Stimulated activated CD8-positive, alpha-beta memory T cell treated with anti-CD3 and anti-CD28 coated beads, Interleukin-7, amount 100 ng/mL, for 24 hours (primary cell): Measurements from ENCODE around the gene FADS3.
"Not testable (repeated sequence)": the region's sequence is repeated elsewhere in the genome, so short reads cannot be mapped to it uniquely, and the experiment has no call there.

Experiments used
- DNase-seq: peaks from one replicate; pipeline ENCODE4 v3.0.0-alpha.2; 2020; ENCODE audit warnings: low read depth

The FADS3 gene

GRCh38 chr11:61897387-61898246 is 6.3 kb upstream of the FADS3 start:
- DNase-seq: peak; percentile 61

- DNase-seq: no peak
Observed at GRCh38 chr11:61896665-61897386, 5.5 kb upstream of the FADS3 start.

GRCh38 chr11:61895718-61896059 is 4.3 kb upstream of the FADS3 start:
- DNase-seq: no peak

- no peak for DNase-seq
Observed at GRCh38 chr11:61895046-61895717, 3.8 kb upstream of the FADS3 start.

- DNase-seq: no peak
Observed at GRCh38 chr11:61893981-61894380, 2.6 kb upstream of the FADS3 start.

- no peak for DNase-seq
Observed at GRCh38 chr11:61892085-61892370, 683 bp upstream of the FADS3 start.

- no peak for DNase-seq
Observed at GRCh38 chr11:61890529-61891330, 615 bp downstream of the FADS3 start.

GRCh38 chr11:61889831-61890230 is 1.5 kb downstream of the FADS3 start:
- DNase-seq: no peak

- DNase-seq: no peak
Observed at GRCh38 chr11:61888590-61888989, 2.8 kb downstream of the FADS3 start.

- DNase-seq: no peak
Observed at GRCh38 chr11:61887839-61888494, 3.4 kb downstream of the FADS3 start.

- no peak for DNase-seq
Observed at GRCh38 chr11:61886643-61887042, 4.7 kb downstream of the FADS3 start.

GRCh38 chr11:61885784-61886580 is 5.4 kb downstream of the FADS3 start:
- no peak for DNase-seq

- DNase-seq: no peak
Observed at GRCh38 chr11:61885166-61885778, 6.1 kb downstream of the FADS3 start.

GRCh38 chr11:61883947-61884346 is 7.4 kb downstream of the FADS3 start:
- DNase-seq: no peak

GRCh38 chr11:61883327-61883726 is 8.0 kb downstream of the FADS3 start:
- DNase-seq: no peak

GRCh38 chr11:61882879-61883278 is 8.5 kb downstream of the FADS3 start:
- DNase-seq: no peak

GRCh38 chr11:61882267-61882666 is 9.1 kb downstream of the FADS3 start:
- DNase-seq: not testable (repeated sequence)

GRCh38 chr11:61881397-61881796 is 9.9 kb downstream of the FADS3 start:
- no peak for DNase-seq

GRCh38 chr11:61880454-61880853 is 10.9 kb downstream of the FADS3 start:
- DNase-seq: no peak

- DNase-seq: no peak
Observed at GRCh38 chr11:61880031-61880430, 11.3 kb downstream of the FADS3 start.

- no peak for DNase-seq
Observed at GRCh38 chr11:61879152-61879551, 12.2 kb downstream of the FADS3 start.
